Stimulated activated naive CD8-positive, alpha-beta T cell treated with anti-CD3 and anti-CD28 coated beads, Interleukin-15, Interleukin-2, amounts not matched to agents 100 ng/mL and 50 ng/mL, for 24 hours (primary cell): ENCODE results near the gene PLCG2.

Experiments used
- H3K27ac Mint-ChIP-seq: one replicate; pipeline ENCODE4 v1.8.0; 2021; ENCODE audit warnings: mild to moderate bottlenecking, mixed read lengths
- H3K27me3 Mint-ChIP-seq: one replicate; pipeline ENCODE4 v1.8.0; 2021; ENCODE audit warnings: mixed read lengths
- H3K36me3 Mint-ChIP-seq: one replicate; pipeline ENCODE4 v1.8.0; 2021; ENCODE audit warnings: low read depth, mixed read lengths
- H3K4me1 Mint-ChIP-seq: one replicate; pipeline ENCODE4 v1.8.0; 2021; ENCODE audit warnings: low read depth, mixed read lengths
- H3K4me3 Mint-ChIP-seq: one replicate; pipeline ENCODE4 v1.8.0; 2021; ENCODE audit warnings: mild to moderate bottlenecking, mixed read lengths
- H3K9me3 Mint-ChIP-seq: one replicate; pipeline ENCODE4 v1.8.0; 2021; ENCODE audit warnings: mixed read lengths

Gene PLCG2

GRCh38 chr16:81937305-81938038 is 158.4 kb downstream of the PLCG2 start:
- Mint-ChIP-seq H3K27me3 (no peaks in the 10 kb centered on the region), H3K27ac (no peak overlapping the region), H3K36me3 (peaks cover 5% of the 10 kb centered on the region), H3K4me1 (no peaks in the 10 kb centered on the region), H3K4me3 (no peak overlapping the region), H3K9me3 (no peaks in the 10 kb centered on the region)

GRCh38 chr16:81938326-81939163 is 159.5 kb downstream of the PLCG2 start:
- Mint-ChIP-seq H3K4me3 (no peak overlapping the region), H3K4me1 (no peaks in the 10 kb centered on the region), H3K9me3 (no peaks in the 10 kb centered on the region), H3K36me3 (peaks cover 5% of the 10 kb centered on the region), H3K27ac (no peak overlapping the region), H3K27me3 (no peaks in the 10 kb centered on the region)

GRCh38 chr16:81939164-81940056 is 160.3 kb downstream of the PLCG2 start:
- Mint-ChIP-seq H3K36me3 (peaks cover 5% of the 10 kb centered on the region), H3K4me3 (no peak overlapping the region), H3K4me1 (no peaks in the 10 kb centered on the region), H3K27ac (no peak overlapping the region), H3K9me3 (no peaks in the 10 kb centered on the region), H3K27me3 (no peaks in the 10 kb centered on the region)

GRCh38 chr16:81940781-81941560 is 161.9 kb downstream of the PLCG2 start:
- Mint-ChIP-seq H3K9me3 (no peaks in the 10 kb centered on the region), H3K27ac (no peak overlapping the region), H3K27me3 (no peaks in the 10 kb centered on the region), H3K4me3 (no peak overlapping the region), H3K4me1 (no peaks in the 10 kb centered on the region), H3K36me3 (no peaks in the 10 kb centered on the region)

GRCh38 chr16:81942007-81942601 is 163.0 kb downstream of the PLCG2 start:
- Mint-ChIP-seq H3K27ac (no peak overlapping the region), H3K27me3 (no peaks in the 10 kb centered on the region), H3K9me3 (no peaks in the 10 kb centered on the region), H3K4me1 (no peaks in the 10 kb centered on the region), H3K36me3 (peaks cover under 1% of the 10 kb centered on the region), H3K4me3 (no peak overlapping the region)

GRCh38 chr16:81945665-81946064 is 166.6 kb downstream of the PLCG2 start:
- H3K36me3 Mint-ChIP-seq, result peaks cover 20% of the 10 kb centered on the region
- H3K4me3 Mint-ChIP-seq, result no peak overlapping the region
- H3K27ac Mint-ChIP-seq, result no peak overlapping the region

GRCh38 chr16:81946206-81946605 is 167.1 kb downstream of the PLCG2 start:
- Mint-ChIP-seq H3K27ac (no peak overlapping the region), H3K36me3 (peaks cover 22% of the 10 kb centered on the region), H3K9me3 (peaks cover 14% of the 10 kb centered on the region), H3K4me3 (no peak overlapping the region), H3K4me1 (no peaks in the 10 kb centered on the region), H3K27me3 (no peaks in the 10 kb centered on the region)

More at GRCh38 chr16:81945665-81946064, 166.6 kb downstream of the PLCG2 start:
- H3K27me3 Mint-ChIP-seq, result no peaks in the 10 kb centered on the region
- peaks cover 14% of the 10 kb centered on the region for H3K9me3 Mint-ChIP-seq
- no peaks in the 10 kb centered on the region for H3K4me1 Mint-ChIP-seq

GRCh38 chr16:81951564-81951963 is 172.5 kb downstream of the PLCG2 start:
- H3K27ac Mint-ChIP-seq, result no peak overlapping the region
- H3K4me1 Mint-ChIP-seq, result no peaks in the 10 kb centered on the region
- no peak overlapping the region for H3K4me3 Mint-ChIP-seq
- H3K27me3 Mint-ChIP-seq, result no peaks in the 10 kb centered on the region
- peaks cover 28% of the 10 kb centered on the region for H3K9me3 Mint-ChIP-seq
- peaks cover 42% of the 10 kb centered on the region for H3K36me3 Mint-ChIP-seq

GRCh38 chr16:81956213-81956948 is 177.3 kb downstream of the PLCG2 start:
- no peaks in the 10 kb centered on the region for H3K4me1 Mint-ChIP-seq
- peaks cover 12% of the 10 kb centered on the region for H3K9me3 Mint-ChIP-seq
- H3K36me3 Mint-ChIP-seq, result peaks cover 24% of the 10 kb centered on the region
- H3K27me3 Mint-ChIP-seq, result no peaks in the 10 kb centered on the region
- H3K27ac Mint-ChIP-seq, result no peak overlapping the region
- H3K4me3 Mint-ChIP-seq, result no peak overlapping the region

GRCh38 chr16:81964808-81965207 is 185.7 kb downstream of the PLCG2 start:
- no peak overlapping the region for H3K4me3 Mint-ChIP-seq
- peaks cover 5% of the 10 kb centered on the region for H3K9me3 Mint-ChIP-seq
- no peak overlapping the region for H3K27ac Mint-ChIP-seq
- H3K27me3 Mint-ChIP-seq, result peaks cover 9% of the 10 kb centered on the region
- H3K36me3 Mint-ChIP-seq, result no peaks in the 10 kb centered on the region
- no peaks in the 10 kb centered on the region for H3K4me1 Mint-ChIP-seq

- Mint-ChIP-seq H3K36me3 (no peaks in the 10 kb centered on the region), H3K4me3 (no peak overlapping the region), H3K9me3 (peaks cover 21% of the 10 kb centered on the region), H3K4me1 (no peaks in the 10 kb centered on the region), H3K27me3 (peaks cover 9% of the 10 kb centered on the region), H3K27ac (no peak overlapping the region)
Observed at GRCh38 chr16:81967358-81967757, 188.3 kb downstream of the PLCG2 start.

- H3K4me3 Mint-ChIP-seq, result no peak overlapping the region
- no peak overlapping the region for H3K27ac Mint-ChIP-seq
- peaks cover 17% of the 10 kb centered on the region for H3K27me3 Mint-ChIP-seq
- H3K9me3 Mint-ChIP-seq, result peaks cover 28% of the 10 kb centered on the region
- no peaks in the 10 kb centered on the region for H3K4me1 Mint-ChIP-seq
- H3K36me3 Mint-ChIP-seq, result no peaks in the 10 kb centered on the region
Observed at GRCh38 chr16:81971853-81972252, 192.8 kb downstream of the PLCG2 start.

GRCh38 chr16:81973737-81974136 is 194.6 kb downstream of the PLCG2 start:
- no peaks in the 10 kb centered on the region for H3K4me1 Mint-ChIP-seq
- H3K27me3 Mint-ChIP-seq, result peaks cover 20% of the 10 kb centered on the region
- H3K36me3 Mint-ChIP-seq, result no peaks in the 10 kb centered on the region
- H3K9me3 Mint-ChIP-seq, result peaks cover 28% of the 10 kb centered on the region
- no peak overlapping the region for H3K4me3 Mint-ChIP-seq
- H3K27ac Mint-ChIP-seq, result no peak overlapping the region
